GM12878 (cell line): Measurements from ENCODE around the gene GJA1. TPM values are rescaled to one million over a fixed set of nuclear protein-coding genes. Genes with fewer than 3 reads are reported as not detected.

ENCODE experiments used
- ATAC-seq: fragments of 200-7000 bp; cut with Tn5 transposase; 3 replicates; pipeline ENCODE4 v1.9.1; 2020; ENCODE audit warnings: mild to moderate bottlenecking, moderate library complexity
- BruUV-seq: library from RNA; stranded (reverse); fragments of 400-500 nt; replicated peaks from 2 replicates; lab custom pipeline; 2021; lab: Mats Ljungman, UMichigan
- CTCF ChIA-PET: fragments of 300-600 bp; sonication (Branson Sonifier 250); formaldehyde crosslinking; extraction: SDS; loops from one replicate; lab custom pipeline; 2021; ENCODE audit warnings: inconsistent platforms; lab: Yijun Ruan, JAX
- POLR2A ChIA-PET: fragments of 350-600 bp; formaldehyde crosslinking; extraction: SDS; loops from one replicate; lab custom pipeline; 2021; ENCODE audit warnings: inconsistent platforms; lab: Charles Lee
- RAD21 ChIA-PET: fragments of 300-600 bp; sonication (Branson Sonifier 250); formaldehyde crosslinking; loops from one replicate; lab custom pipeline; 2023; ENCODE audit warnings: antibody characterized with exemption; ENCODE audit not compliant: unreplicated experiment; lab: Charles Lee
- SMC1A ChIA-PET: fragments of 300-600 bp; sonication (Branson Sonifier 250); formaldehyde crosslinking; loops from one replicate; lab custom pipeline; 2023; ENCODE audit not compliant: unreplicated experiment, uncharacterized antibody; lab: Charles Lee
- DNase-seq: peaks from one replicate; pipeline ENCODE4 v3.0.0-alpha.2; 2011; ENCODE audit warnings: low read depth, low spot score
- FAIRE-seq: peaks from 3 replicates; lab custom pipeline; 2011; peaks lifted over from hg19 to GRCh38; lab: Jason Lieb, UNC
- H2AFZ ChIP-seq: 2 replicates; pipeline ENCODE4 v1.6.0; 2011; ENCODE audit warnings: low read depth, low read length, control low read depth; ENCODE audit not compliant: control insufficient read depth
- H3K27ac ChIP-seq: 2 replicates; pipeline ENCODE4 v1.5.1; 2011; ENCODE audit warnings: control low read depth; ENCODE audit not compliant: control insufficient read depth, insufficient read depth
- H3K27me3 ChIP-seq, 2 experiments: replicated peaks in 1 of 2; 2 replicates each; pipeline versions ENCODE4 v1.6.0 to v1.6.1; 2011; ENCODE audit warnings: low read length in 1 of 2; ENCODE audit not compliant: control insufficient read depth in 2 of 2, insufficient read depth in 2 of 2
- H3K36me3 ChIP-seq, 2 experiments: 2 replicates each; pipeline ENCODE4 v1.5.1; 2011; ENCODE audit warnings: low read length in 1 of 2; ENCODE audit not compliant: control insufficient read depth in 2 of 2, insufficient read depth in 2 of 2
- H3K4me1 ChIP-seq: 2 replicates; pipeline ENCODE4 v1.6.1; 2011; ENCODE audit warnings: mild to moderate bottlenecking, low read length, moderate library complexity, mixed read lengths; ENCODE audit not compliant: control insufficient read depth, insufficient read depth
- H3K4me2 ChIP-seq: 2 replicates; pipeline ENCODE4 v1.6.0; 2011; ENCODE audit warnings: control low read depth; ENCODE audit not compliant: control insufficient read depth, insufficient read depth
- H3K4me3 ChIP-seq: fragments of 200-600 bp; sonication (generic); 2 replicates; pipeline ENCODE4 v1.5.1; 2016
- H3K79me2 ChIP-seq: 2 replicates; pipeline ENCODE4 v1.6.0; 2011; ENCODE audit warnings: low read length; ENCODE audit not compliant: control insufficient read depth, insufficient read depth
- H3K9ac ChIP-seq: 2 replicates; pipeline ENCODE4 v1.8.0; 2011; ENCODE audit warnings: low read length, control low read depth, mixed read lengths; ENCODE audit not compliant: control insufficient read depth, insufficient read depth
- H3K9me3 ChIP-seq: replicated peaks from 3 replicates; pipeline ENCODE4 v1.5.1; 2011; ENCODE audit warnings: mild to moderate bottlenecking, low read length; ENCODE audit not compliant: control insufficient read depth, insufficient read depth
- H4K20me1 ChIP-seq: 2 replicates; pipeline ENCODE4 v1.6.0; 2011; ENCODE audit not compliant: control insufficient read depth, insufficient read depth
- E2F8 ChIP-seq: fragments of 450-650 bp; IDR thresholded peaks from 2 replicates; pipeline ENCODE4 v1.6.1; 2018; ENCODE audit warnings: mild to moderate bottlenecking, low read depth, moderate library complexity; ENCODE audit not compliant: partially characterized antibody
- HDAC6 ChIP-seq: fragments of 200-600 bp; sonication (generic); IDR thresholded peaks from one replicate; pipeline ENCODE4 v1.8.0; 2017; ENCODE audit warnings: antibody characterized with exemption; ENCODE audit not compliant: unreplicated experiment
- IKZF1 ChIP-seq: fragments of 450-650 bp; conservative IDR thresholded peaks from 2 replicates; pipeline ENCODE4 v1.6.1; 2017; ENCODE audit warnings: antibody characterized with exemption, mild to moderate bottlenecking
- NFXL1 ChIP-seq: fragments of 450-650 bp; IDR thresholded peaks from 2 replicates; pipeline ENCODE4 v1.6.1; 2017; ENCODE audit warnings: antibody characterized with exemption, mild to moderate bottlenecking, borderline replicate concordance
- RFX5 ChIP-seq: IDR thresholded peaks from 2 replicates; pipeline ENCODE4 v1.6.1; 2011; ENCODE audit warnings: low read depth, low read length, improper control_type of control experiment
- RUNX3 ChIP-seq: IDR thresholded peaks from 2 replicates; pipeline ENCODE4 v1.6.1; 2012; ENCODE audit warnings: low read length, inconsistent platforms
- SMAD5 ChIP-seq: IDR thresholded peaks from 2 replicates; pipeline ENCODE4 v1.6.1; 2016; ENCODE audit warnings: antibody characterized with exemption, low read depth
- TCF3 ChIP-seq: IDR thresholded peaks from 2 replicates; pipeline ENCODE4 v1.6.1; 2012; ENCODE audit warnings: low read depth, mild to moderate bottlenecking, low read length, borderline replicate concordance; ENCODE audit not compliant: insufficient read depth
- WGBS: methylation state at CpG from one replicate; pipeline ENCODE4 v1.1.6; 2016; ENCODE audit warnings: low lambda C conversion rate; ENCODE audit not compliant: insufficient replicate concordance, insufficient coverage; ENCODE audit errors: missing lambda C conversion rate; 5-methylcytosine and 5-hydroxymethylcytosine counted together
- in situ Hi-C: fragments of 300-500 bp; cut with MboI; formaldehyde crosslinking; loops from 9 replicates; pipeline ENCODE4 v1.14.3; 2018; ENCODE audit warnings: mixed read lengths
- intact Hi-C: fragments of 100-400 bp; cut with micrococcal nuclease; formaldehyde crosslinking; loops from one replicate; pipeline ENCODE4 v1.14.2; 2022; ENCODE audit not compliant: unreplicated experiment
- polyA plus RNA-seq, 11 experiments: library from polyadenylated mRNA; depleted of rRNA in 4 of 11; unstranded in 6 of 11; stranded (reverse) in 5 of 11; fragments of >200 nt; fragmentation: Nextera tagmentation in 4 of 11; fragmentation: Illumina TruSeq in 1 of 11; extraction: Ambion mirVana in 4 of 11; extraction: Trizol in 1 of 11; gene quantifications; 1 replicate in 1 of 11; 2 replicates in 10 of 11; pipeline versions ENCODE4 v1.2.1 to v1.2.3, GENCODE V29; 2011 to 2016; ENCODE audit warnings: inconsistent platforms in 2 of 11, missing spikeins in 2 of 11, low read depth in 1 of 11
- total RNA-seq, 4 experiments: library from RNA; depleted of rRNA in 3 of 4; stranded (reverse); fragments of >200 nt in 3 of 4; fragmentation: Illumina TruSeq in 1 of 4; extraction: Trizol in 1 of 4; gene quantifications; 2 replicates each; pipeline versions ENCODE4 v1.2.1 to v1.2.3, GENCODE V29; 2013 to 2021
- TF ChIP-seq, protein P1 (sequence below): fragments of 450-650 bp; IDR thresholded peaks from 2 replicates; pipeline ENCODE4 v1.6.1; 2017; ENCODE audit warnings: mild to moderate bottlenecking, moderate library complexity

GJA1 gene
- total and polyA plus RNA-seq, 10 of the 15 experiments (the other 5 are each of a cell fraction or from before 2014, with no cell fraction given), result 0.11 to 0.69 (median 0.11) TPM; not detected in 7

DNA sequence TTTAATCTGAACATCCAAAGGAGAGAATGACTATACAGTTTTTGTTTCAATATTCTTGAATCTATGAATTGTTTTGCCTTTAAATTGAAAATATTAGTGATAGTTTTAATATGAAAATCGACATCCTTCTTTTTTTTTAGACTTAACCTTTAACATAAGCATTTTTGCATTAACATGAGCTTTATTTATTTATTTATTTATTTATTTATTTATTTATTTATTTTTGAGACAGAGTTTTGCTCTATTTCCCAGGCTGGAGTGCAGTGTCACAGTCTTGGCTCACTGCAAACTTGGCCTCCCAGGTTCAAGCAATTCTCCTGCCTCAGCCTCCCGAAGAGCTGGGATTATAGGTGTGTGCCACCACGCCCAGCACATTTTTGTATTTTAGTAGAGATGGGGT, 27.6 kb downstream of the GJA1 start:
- POLR2A ChIA-PET, result no interaction called here
- H3K79me2 ChIP-seq, result no peaks in the 10 kb centered on the region
- RAD21 ChIA-PET, result no interaction called here
- no peak for DNase-seq
- no peak for FAIRE-seq
- H3K4me3 ChIP-seq, result no peak overlapping the region
- no peak for TF ChIP-seq HDAC6
- no peak for TF ChIP-seq RUNX3
- TF ChIP-seq E2F8, result no peak
- TF ChIP-seq IKZF1, result no peak
- no peak for TF ChIP-seq TCF3
- TF ChIP-seq, protein P1, sequence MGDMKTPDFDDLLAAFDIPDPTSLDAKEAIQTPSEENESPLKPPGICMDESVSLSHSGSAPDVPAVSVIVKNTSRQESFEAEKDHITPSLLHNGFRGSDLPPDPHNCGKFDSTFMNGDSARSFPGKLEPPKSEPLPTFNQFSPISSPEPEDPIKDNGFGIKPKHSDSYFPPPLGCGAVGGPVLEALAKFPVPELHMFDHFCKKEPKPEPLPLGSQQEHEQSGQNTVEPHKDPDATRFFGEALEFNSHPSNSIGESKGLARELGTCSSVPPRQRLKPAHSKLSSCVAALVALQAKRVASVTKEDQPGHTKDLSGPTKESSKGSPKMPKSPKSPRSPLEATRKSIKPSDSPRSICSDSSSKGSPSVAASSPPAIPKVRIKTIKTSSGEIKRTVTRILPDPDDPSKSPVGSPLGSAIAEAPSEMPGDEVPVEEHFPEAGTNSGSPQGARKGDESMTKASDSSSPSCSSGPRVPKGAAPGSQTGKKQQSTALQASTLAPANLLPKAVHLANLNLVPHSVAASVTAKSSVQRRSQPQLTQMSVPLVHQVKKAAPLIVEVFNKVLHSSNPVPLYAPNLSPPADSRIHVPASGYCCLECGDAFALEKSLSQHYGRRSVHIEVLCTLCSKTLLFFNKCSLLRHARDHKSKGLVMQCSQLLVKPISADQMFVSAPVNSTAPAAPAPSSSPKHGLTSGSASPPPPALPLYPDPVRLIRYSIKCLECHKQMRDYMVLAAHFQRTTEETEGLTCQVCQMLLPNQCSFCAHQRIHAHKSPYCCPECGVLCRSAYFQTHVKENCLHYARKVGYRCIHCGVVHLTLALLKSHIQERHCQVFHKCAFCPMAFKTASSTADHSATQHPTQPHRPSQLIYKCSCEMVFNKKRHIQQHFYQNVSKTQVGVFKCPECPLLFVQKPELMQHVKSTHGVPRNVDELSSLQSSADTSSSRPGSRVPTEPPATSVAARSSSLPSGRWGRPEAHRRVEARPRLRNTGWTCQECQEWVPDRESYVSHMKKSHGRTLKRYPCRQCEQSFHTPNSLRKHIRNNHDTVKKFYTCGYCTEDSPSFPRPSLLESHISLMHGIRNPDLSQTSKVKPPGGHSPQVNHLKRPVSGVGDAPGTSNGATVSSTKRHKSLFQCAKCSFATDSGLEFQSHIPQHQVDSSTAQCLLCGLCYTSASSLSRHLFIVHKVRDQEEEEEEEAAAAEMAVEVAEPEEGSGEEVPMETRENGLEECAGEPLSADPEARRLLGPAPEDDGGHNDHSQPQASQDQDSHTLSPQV, result no peak
- no peak for TF ChIP-seq SMAD5
- TF ChIP-seq NFXL1, result no peak
- TF ChIP-seq RFX5, result no peak
- ATAC-seq, result no peak
- H3K36me3 ChIP-seq, result no peaks in the 10 kb centered on the region
- no peak overlapping the region for H3K9ac ChIP-seq
- SMC1A ChIA-PET, result no interaction called here
- H2AFZ ChIP-seq, result no peak overlapping the region
- no peaks in the 10 kb centered on the region for H3K9me3 ChIP-seq
- no peaks in the 10 kb centered on the region for H3K4me1 ChIP-seq
- H3K27me3 ChIP-seq, result no peaks in the 10 kb centered on the region
- no peak overlapping the region for H3K4me2 ChIP-seq
- in situ Hi-C loops, result no loop called here
- intact Hi-C loops, result no loop called here
- CTCF ChIA-PET, result no interaction called here
- 21% methylated on average over 3 of the region's 3 CpGs for WGBS
- no peak overlapping the region for H3K27ac ChIP-seq
- H4K20me1 ChIP-seq, result no peaks in the 10 kb centered on the region
- BruUV-seq, result no TSS peak
